ENCODE data around the gene PRLR. TPM values are rescaled to one million over a fixed set of nuclear protein-coding genes. Genes with fewer than 3 reads are reported as not detected.

Gene PRLR
- total RNA-seq, 2 donors from 2014 or later: 4.1 to 6.5 TPM

- DNase-seq: no peak
- no peaks in the 10 kb centered on the region for H3K9me3 ChIP-seq (ENCODE audit: control insufficient read depth, low read length)
- peak overlapping the region; percentile 72 for H3K27ac ChIP-seq (ENCODE audit: low read depth, low read length)
- Mint-ChIP-seq H3K4me3 (no peak overlapping the region), H3K9me3 (no peaks in the 10 kb centered on the region), H3K27ac (no peak overlapping the region), H3K36me3 (ENCODE audit: low read depth) (no peaks in the 10 kb centered on the region), H3K27me3 (ENCODE audit: insufficient read depth) (peaks cover under 1% of the 10 kb centered on the region), H3K4me1 (peaks cover 28% of the 10 kb centered on the region)
- peaks cover 16% of the 10 kb centered on the region for H3K4me1 ChIP-seq (ENCODE audit: control insufficient read depth, insufficient read depth, low read length)
- 75 to 86% methylated on average over 4 to 5 of the region's 5 CpGs for WGBS, 2 experiments (ENCODE audit: insufficient coverage in 1 of 2, insufficient read length in 1 of 2)
- no peak overlapping the region for H3K9ac ChIP-seq (ENCODE audit: extremely low read depth, low read length, poor library complexity, severe bottlenecking)
- no peak overlapping the region for H3K4me3 ChIP-seq (ENCODE audit: low read length)
- no peaks in the 10 kb centered on the region for H3K36me3 ChIP-seq (ENCODE audit: control insufficient read depth, insufficient read depth, low read length)
- no peaks in the 10 kb centered on the region for H3K27me3 ChIP-seq (ENCODE audit: control insufficient read depth, insufficient read depth, low read length, poor library complexity, severe bottlenecking)
- no peak for TF ChIP-seq CTCF (conservative IDR thresholded peaks at IDR 0.05)
Measured at GRCh38 chr5:35198075-35198474, 32.2 kb downstream of the PRLR start.

- Mint-ChIP-seq H3K9me3 (no peaks in the 10 kb centered on the region), H3K27ac (no peak overlapping the region)
Measured at GRCh38 chr5:35197351-35197750, 32.9 kb downstream of the PRLR start.

GRCh38 chr5:35195472-35195852 lies 34.8 kb downstream of the PRLR start:
- peaks cover 1% of the 10 kb centered on the region for H3K27me3 Mint-ChIP-seq (ENCODE audit: insufficient read depth)
- Histone ChIP-seq H3K27ac (ENCODE audit: low read depth, low read length) (no peak overlapping the region), H3K36me3 (ENCODE audit: control insufficient read depth, insufficient read depth, low read length) (no peaks in the 10 kb centered on the region), H3K9ac (ENCODE audit: extremely low read depth, low read length, poor library complexity, severe bottlenecking) (no peak overlapping the region), H3K9me3 (ENCODE audit: control insufficient read depth, low read length) (no peaks in the 10 kb centered on the region), H3K27me3 (ENCODE audit: control insufficient read depth, insufficient read depth, low read length, poor library complexity, severe bottlenecking) (no peaks in the 10 kb centered on the region), H3K4me1 (ENCODE audit: control insufficient read depth, insufficient read depth, low read length) (peaks cover 16% of the 10 kb centered on the region), H3K4me3 (ENCODE audit: low read length) (no peak overlapping the region)
- no peaks in the 10 kb centered on the region for H3K36me3 Mint-ChIP-seq (ENCODE audit: low read depth)
- H3K4me3 Mint-ChIP-seq: no peak overlapping the region
- no peaks in the 10 kb centered on the region for H3K9me3 Mint-ChIP-seq
- peaks cover 28% of the 10 kb centered on the region for H3K4me1 Mint-ChIP-seq
- no peak for DNase-seq
- no peak overlapping the region for H3K27ac Mint-ChIP-seq
- TF ChIP-seq CTCF (conservative IDR thresholded peaks at IDR 0.05): no peak
- 90% methylated on average over 5 of the region's 5 CpGs for WGBS, 2 experiments (ENCODE audit: insufficient coverage in 1 of 2, insufficient read length in 1 of 2)

More at GRCh38 chr5:35197351-35197750, 32.9 kb downstream of the PRLR start:
- no peak for DNase-seq
- Mint-ChIP-seq H3K4me1 (peaks cover 28% of the 10 kb centered on the region), H3K36me3 (ENCODE audit: low read depth) (no peaks in the 10 kb centered on the region), H3K4me3 (no peak overlapping the region), H3K27me3 (ENCODE audit: insufficient read depth) (peaks cover 1% of the 10 kb centered on the region)
- no peak for TF ChIP-seq CTCF (conservative IDR thresholded peaks at IDR 0.05)
- H3K4me1 ChIP-seq (ENCODE audit: control insufficient read depth, insufficient read depth, low read length): peaks cover 16% of the 10 kb centered on the region
- H3K9me3 ChIP-seq (ENCODE audit: control insufficient read depth, low read length): no peaks in the 10 kb centered on the region
- no peak overlapping the region for H3K9ac ChIP-seq (ENCODE audit: extremely low read depth, low read length, poor library complexity, severe bottlenecking)
- 94 to 95% methylated on average over 3 of the region's 3 CpGs for WGBS, 2 experiments (ENCODE audit: insufficient coverage in 1 of 2, insufficient read length in 1 of 2)
- no peaks in the 10 kb centered on the region for H3K27me3 ChIP-seq (ENCODE audit: control insufficient read depth, insufficient read depth, low read length, poor library complexity, severe bottlenecking)
- H3K27ac ChIP-seq (ENCODE audit: low read depth, low read length): peak overlapping the region; percentile 46
- no peak overlapping the region for H3K4me3 ChIP-seq (ENCODE audit: low read length)
- no peaks in the 10 kb centered on the region for H3K36me3 ChIP-seq (ENCODE audit: control insufficient read depth, insufficient read depth, low read length)

Data from endodermal cell (in vitro differentiated cells).